Activated T-helper 1 cell treated with anti-CD3 and anti-CD28 coated beads, Interleukin-12 subunit alpha, Interleukin-12 subunit beta, Interleukin-2, Interleukin-4 antibody, amounts not matched to agents 30 ng/mL and 10 ng/mL and 1 ng/mL, durations not matched to agents 14 hours and 24 hours and 36 hours (primary cell): Measurements from ENCODE around the gene NSUN5. TPM values are rescaled to one million over a fixed set of nuclear protein-coding genes. Genes with fewer than 3 reads are reported as not detected.
"Not testable (repeated sequence)": the region's sequence is repeated elsewhere in the genome, so short reads cannot be mapped to it uniquely, and the experiment has no call there.

ENCODE experiments used
- DNase-seq: peaks from one replicate; pipeline ENCODE4 v3.0.0; 2021; ENCODE audit warnings: low spot score
- H3K27ac Mint-ChIP-seq: one replicate; pipeline ENCODE4 v1.8.0; 2021; ENCODE audit warnings: mild to moderate bottlenecking, mixed read lengths
- H3K27me3 Mint-ChIP-seq: one replicate; pipeline ENCODE4 v1.8.0; 2022; ENCODE audit warnings: mild to moderate bottlenecking, moderate library complexity, mixed read lengths; ENCODE audit not compliant: insufficient read depth
- H3K36me3 Mint-ChIP-seq: one replicate; pipeline ENCODE4 v1.8.0; 2021; ENCODE audit warnings: low read depth, mixed read lengths
- H3K4me1 Mint-ChIP-seq: one replicate; pipeline ENCODE4 v1.8.0; 2021; ENCODE audit warnings: low read depth, mixed read lengths
- H3K4me3 Mint-ChIP-seq: one replicate; pipeline ENCODE4 v1.8.0; 2021; ENCODE audit warnings: mild to moderate bottlenecking, moderate library complexity, mixed read lengths
- H3K9me3 Mint-ChIP-seq: one replicate; pipeline ENCODE4 v1.8.0; 2021; ENCODE audit warnings: mixed read lengths
- intact Hi-C: fragments of 100-400 bp; cut with micrococcal nuclease; formaldehyde crosslinking; loops from one replicate; pipeline ENCODE4 v1.15.1; 2024
- total RNA-seq: library from RNA; stranded (reverse); gene quantifications from 2 replicates; pipeline ENCODE4 v1.2.3, GENCODE V29; 2022

Gene NSUN5
- total RNA-seq, 1 donor from 2014 or later: 70.3 TPM

DNA sequence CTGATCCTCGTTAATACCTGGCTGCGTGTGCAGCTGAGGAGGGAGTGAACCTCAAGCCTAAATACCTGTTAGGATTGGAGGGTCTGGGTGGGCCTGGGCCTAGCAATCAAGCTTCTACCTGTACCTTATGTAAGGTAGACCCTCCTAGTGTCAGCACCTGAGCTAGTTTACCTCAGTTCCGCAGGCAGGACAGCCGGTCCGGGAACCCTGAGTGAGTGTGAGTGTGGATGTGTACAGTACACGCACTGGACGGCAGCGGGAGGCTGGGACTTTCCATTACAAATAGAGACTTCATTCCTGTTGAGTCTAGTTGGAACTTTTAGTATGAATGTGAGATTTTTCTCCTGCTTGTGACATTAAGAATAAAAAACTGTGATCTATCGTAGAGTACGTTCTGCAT is 5.8 kb downstream of the NSUN5 start:
- not testable (repeated sequence) for H3K27me3 Mint-ChIP-seq, H3K9me3 Mint-ChIP-seq, H3K27ac Mint-ChIP-seq

DNA sequence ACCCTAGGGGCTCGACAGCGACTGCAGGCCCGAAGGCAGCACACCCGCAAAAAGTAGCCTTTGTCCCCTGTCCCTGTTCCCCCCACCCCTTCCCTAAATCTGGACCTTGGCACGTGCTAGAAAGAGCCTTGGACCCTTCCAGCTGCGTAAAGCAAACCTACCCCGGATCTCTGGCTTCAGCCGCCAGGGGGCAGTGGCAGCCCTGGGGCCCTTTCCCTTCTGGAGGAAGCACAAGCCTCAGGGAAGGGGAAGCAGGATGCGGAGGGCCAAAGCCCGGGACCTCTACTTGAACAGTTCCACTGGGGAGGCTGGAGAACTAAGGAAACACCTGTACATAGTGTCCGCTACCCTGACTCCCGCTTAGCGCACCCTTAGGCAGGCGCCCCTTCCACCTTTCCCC is 7.5 kb downstream of the NSUN5 start:
- H3K4me3 Mint-ChIP-seq, H3K27me3 Mint-ChIP-seq, DNase-seq, H3K9me3 Mint-ChIP-seq, intact Hi-C loops, H3K4me1 Mint-ChIP-seq, H3K27ac Mint-ChIP-seq: not testable (repeated sequence)
- peaks cover 13% of the 10 kb centered on the region for H3K36me3 Mint-ChIP-seq

More for the DNA sequence above, 5.8 kb downstream of the NSUN5 start:
- peaks cover 18% of the 10 kb centered on the region for H3K4me1 Mint-ChIP-seq
- H3K4me3 Mint-ChIP-seq, intact Hi-C loops, DNase-seq: not testable (repeated sequence)
- H3K36me3 Mint-ChIP-seq: peaks cover 26% of the 10 kb centered on the region

DNA sequence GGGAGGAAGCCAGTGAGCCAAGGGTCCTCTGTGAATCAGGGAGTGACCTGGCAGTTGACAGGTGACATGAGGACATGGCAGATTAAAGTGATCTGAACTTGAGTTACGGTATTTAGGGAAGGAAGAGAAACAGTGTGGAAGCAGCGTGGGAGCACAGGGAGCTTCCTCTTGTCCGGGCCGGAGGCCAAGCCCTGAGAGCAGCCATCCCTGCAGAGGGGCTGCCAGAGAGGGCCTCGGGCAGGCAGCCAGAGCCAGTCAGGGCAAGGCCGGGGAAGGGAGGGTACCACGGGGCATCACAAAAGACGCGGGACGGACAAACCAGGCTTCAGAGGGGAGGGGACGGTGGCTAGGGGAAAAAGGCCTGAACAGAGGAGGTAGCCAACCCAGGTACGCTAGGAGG is 8.8 kb downstream of the NSUN5 start:
- H3K4me3 Mint-ChIP-seq, H3K27ac Mint-ChIP-seq, H3K27me3 Mint-ChIP-seq, H3K4me1 Mint-ChIP-seq, intact Hi-C loops, H3K9me3 Mint-ChIP-seq, DNase-seq, H3K36me3 Mint-ChIP-seq: not testable (repeated sequence)

DNA sequence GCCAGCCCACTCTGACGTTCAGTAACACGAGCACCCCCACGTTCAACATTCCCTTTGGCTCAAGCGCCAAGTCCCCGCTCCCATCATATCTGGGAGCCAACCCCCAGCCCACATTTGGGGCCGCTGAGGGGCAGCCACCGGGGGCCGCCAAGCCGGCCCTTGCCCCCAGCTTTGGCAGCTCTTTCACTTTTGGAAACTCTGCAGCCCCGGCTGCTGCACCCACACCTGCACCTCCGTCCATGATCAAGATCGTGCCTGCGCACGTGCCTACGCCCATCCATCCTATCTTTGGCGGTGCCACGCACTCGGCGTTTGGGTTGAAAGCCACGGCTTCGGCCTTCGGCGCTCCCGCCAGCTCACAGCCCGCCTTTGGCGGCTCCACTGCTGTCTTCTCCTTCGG is 10.9 kb downstream of the NSUN5 start:
- H3K4me1 Mint-ChIP-seq, DNase-seq, H3K27me3 Mint-ChIP-seq, intact Hi-C loops, H3K36me3 Mint-ChIP-seq, H3K27ac Mint-ChIP-seq, H3K4me3 Mint-ChIP-seq, H3K9me3 Mint-ChIP-seq: not testable (repeated sequence)

DNA sequence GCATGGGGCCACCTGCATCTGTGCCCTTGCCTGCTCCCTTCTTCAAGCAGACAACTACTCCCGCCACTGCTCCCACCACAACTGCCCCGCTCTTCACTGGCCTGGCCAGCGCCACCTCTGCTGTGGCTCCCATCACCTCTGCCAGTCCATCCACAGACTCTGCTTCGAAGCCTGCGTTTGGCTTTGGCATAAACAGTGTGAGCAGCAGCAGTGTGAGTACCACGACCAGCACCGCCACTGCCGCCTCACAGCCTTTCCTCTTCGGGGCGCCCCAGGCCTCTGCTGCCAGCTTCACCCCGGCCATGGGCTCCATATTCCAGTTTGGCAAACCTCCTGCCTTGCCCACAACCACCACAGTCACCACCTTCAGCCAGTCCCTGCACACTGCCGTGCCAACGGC is 11.4 kb downstream of the NSUN5 start:
- H3K27ac Mint-ChIP-seq, H3K9me3 Mint-ChIP-seq, intact Hi-C loops, H3K27me3 Mint-ChIP-seq, DNase-seq, H3K36me3 Mint-ChIP-seq, H3K4me1 Mint-ChIP-seq, H3K4me3 Mint-ChIP-seq: not testable (repeated sequence)

DNA sequence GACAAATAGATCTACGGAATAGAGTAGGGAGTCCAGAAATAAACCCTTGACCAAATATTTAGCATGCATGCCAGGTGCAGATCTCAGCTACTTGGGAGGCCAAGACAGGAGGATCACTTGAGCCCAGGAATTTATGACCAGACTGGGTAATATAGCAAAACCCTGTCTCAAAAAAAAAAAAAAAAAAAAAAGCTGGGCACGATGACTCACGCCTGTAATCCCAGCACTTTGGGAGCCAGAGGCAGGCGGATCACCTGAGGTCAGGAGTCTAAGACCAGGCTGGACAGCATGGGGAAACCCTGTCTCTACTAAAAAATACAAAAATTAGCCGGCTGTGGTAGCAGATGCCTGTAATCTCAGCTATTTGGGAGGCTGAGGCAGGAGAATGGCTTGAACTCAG is 31.4 kb downstream of the NSUN5 start:
- DNase-seq, H3K9me3 Mint-ChIP-seq, H3K27ac Mint-ChIP-seq, H3K4me3 Mint-ChIP-seq, intact Hi-C loops, H3K36me3 Mint-ChIP-seq, H3K4me1 Mint-ChIP-seq, H3K27me3 Mint-ChIP-seq: not testable (repeated sequence)

DNA sequence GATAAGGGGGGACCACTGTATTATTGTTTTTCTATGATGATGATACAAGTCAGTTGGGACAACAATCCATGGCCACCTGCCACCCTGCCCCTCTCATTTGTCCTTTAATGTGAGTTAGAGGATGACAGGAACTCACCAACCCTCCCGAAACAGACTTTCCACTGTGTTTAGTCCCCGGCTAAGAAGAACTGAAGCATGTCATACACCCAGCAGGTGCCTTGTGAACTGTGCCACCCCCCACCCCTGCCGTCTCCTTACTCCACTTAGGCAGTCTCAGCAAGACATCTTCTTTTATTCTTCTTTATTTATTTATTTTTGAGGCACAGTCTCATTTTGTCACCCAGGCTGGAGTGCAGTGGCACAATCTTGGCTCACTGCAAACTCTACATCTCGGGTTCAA is 40.8 kb downstream of the NSUN5 start:
- DNase-seq, H3K4me3 Mint-ChIP-seq, intact Hi-C loops, H3K9me3 Mint-ChIP-seq, H3K4me1 Mint-ChIP-seq, H3K27me3 Mint-ChIP-seq, H3K36me3 Mint-ChIP-seq, H3K27ac Mint-ChIP-seq: not testable (repeated sequence)

DNA sequence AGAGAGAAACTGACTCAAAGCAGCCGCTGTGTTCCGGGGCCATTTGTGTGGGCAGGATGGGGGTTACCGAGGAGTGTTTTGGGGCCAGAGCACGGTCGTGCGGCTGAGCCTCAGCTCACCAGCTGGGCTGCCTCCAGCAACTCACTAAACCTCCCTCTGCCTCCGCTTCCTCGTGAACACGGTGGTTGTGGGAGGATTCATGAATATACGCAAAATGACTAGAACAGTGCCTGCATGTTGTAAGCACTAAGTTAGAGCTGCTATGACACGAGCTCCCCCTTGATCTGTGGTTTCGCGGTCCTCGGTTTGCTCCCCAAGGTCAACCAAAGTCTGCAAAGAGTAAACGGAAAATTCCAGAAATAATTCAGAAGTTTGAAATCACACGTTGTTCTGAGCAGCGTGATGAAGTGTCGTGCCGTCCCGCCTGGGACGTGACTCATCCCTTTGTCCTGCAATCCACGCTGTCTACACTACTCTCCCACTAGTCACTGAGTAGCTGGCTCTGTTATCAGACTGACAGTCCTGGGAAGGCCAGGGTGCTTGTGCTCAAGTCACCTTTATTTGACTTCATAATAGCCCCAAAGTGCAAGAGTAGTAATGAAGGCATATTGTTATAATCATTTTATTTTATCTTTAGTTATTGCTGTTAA is 41.8 kb downstream of the NSUN5 start:
- not testable (repeated sequence) for H3K4me3 Mint-ChIP-seq, H3K4me1 Mint-ChIP-seq

DNA sequence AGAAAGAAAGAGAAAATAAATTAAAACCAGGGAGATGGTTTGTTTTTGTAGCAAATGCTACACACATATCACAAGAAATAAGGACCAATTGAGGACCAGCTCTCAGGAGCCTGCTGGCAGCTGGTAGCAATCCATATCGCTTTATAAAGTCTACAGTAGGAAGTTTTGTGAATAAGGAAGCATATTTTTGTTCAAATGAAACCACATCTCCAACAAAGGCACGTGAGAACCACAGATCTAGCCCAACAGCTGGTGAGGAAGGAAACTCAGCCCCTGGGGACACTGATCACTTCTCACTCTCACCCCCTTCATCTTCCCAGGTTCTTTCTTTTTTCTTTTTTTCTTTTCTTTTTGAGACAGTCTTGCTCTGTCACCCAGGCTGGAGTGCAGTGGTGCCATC is 46.2 kb downstream of the NSUN5 start:
- intact Hi-C loops, H3K36me3 Mint-ChIP-seq, H3K4me3 Mint-ChIP-seq: not testable (repeated sequence)

More for the DNA sequence above, 41.8 kb downstream of the NSUN5 start:
- H3K9me3 Mint-ChIP-seq, DNase-seq, H3K27me3 Mint-ChIP-seq, H3K36me3 Mint-ChIP-seq, intact Hi-C loops, H3K27ac Mint-ChIP-seq: not testable (repeated sequence)

More for the DNA sequence above, 46.2 kb downstream of the NSUN5 start:
- H3K27me3 Mint-ChIP-seq, H3K4me1 Mint-ChIP-seq, H3K9me3 Mint-ChIP-seq, DNase-seq, H3K27ac Mint-ChIP-seq: not testable (repeated sequence)

Other genes starting within 250 kb of the NSUN5 start
- gene SPDYE9, start 222.8 kb downstream of the NSUN5 start, total RNA-seq: not detected in 2 replicates
- gene TRIM50, start 19.3 kb upstream of the NSUN5 start, total RNA-seq: not detected in 2 replicates
- gene FKBP6, start 19.3 kb upstream of the NSUN5 start, total RNA-seq: not detected in 2 replicates
- 0.54 and 0.67 TPM in 2 replicates for gene FZD9, start 125.0 kb upstream of the NSUN5 start, total RNA-seq
- gene BAZ1B, start 213.5 kb upstream of the NSUN5 start, total RNA-seq: 110 and 111 TPM in 2 replicates
- 80.6 and 86.0 TPM in 2 replicates for gene BCL7B, start 248.9 kb upstream of the NSUN5 start, total RNA-seq